Occipital lobe (tissue), 2 donors: Measurements from ENCODE around the gene ATP8B2. TPM values are rescaled to one million over a fixed set of nuclear protein-coding genes. Genes with fewer than 3 reads are reported as not detected.
A peak's percentile ranks its signal among the peaks of the same experiment; 100 is the strongest.
"Not testable (repeated sequence)": the region's sequence is repeated elsewhere in the genome, so short reads cannot be mapped to it uniquely, and the experiment has no call there.

Experiments used
- DNase-seq: peaks from one replicate; lab custom pipeline; 2025; lab: John Stamatoyannopoulos, UW
- total RNA-seq: library from RNA; depleted of rRNA; stranded (reverse); fragments of >200 nt; gene quantifications from one replicate; pipeline ENCODE4 v1.2.3, GENCODE V29; 2014

ATP8B2 gene
- total RNA-seq: 28.5 TPM

DNA sequence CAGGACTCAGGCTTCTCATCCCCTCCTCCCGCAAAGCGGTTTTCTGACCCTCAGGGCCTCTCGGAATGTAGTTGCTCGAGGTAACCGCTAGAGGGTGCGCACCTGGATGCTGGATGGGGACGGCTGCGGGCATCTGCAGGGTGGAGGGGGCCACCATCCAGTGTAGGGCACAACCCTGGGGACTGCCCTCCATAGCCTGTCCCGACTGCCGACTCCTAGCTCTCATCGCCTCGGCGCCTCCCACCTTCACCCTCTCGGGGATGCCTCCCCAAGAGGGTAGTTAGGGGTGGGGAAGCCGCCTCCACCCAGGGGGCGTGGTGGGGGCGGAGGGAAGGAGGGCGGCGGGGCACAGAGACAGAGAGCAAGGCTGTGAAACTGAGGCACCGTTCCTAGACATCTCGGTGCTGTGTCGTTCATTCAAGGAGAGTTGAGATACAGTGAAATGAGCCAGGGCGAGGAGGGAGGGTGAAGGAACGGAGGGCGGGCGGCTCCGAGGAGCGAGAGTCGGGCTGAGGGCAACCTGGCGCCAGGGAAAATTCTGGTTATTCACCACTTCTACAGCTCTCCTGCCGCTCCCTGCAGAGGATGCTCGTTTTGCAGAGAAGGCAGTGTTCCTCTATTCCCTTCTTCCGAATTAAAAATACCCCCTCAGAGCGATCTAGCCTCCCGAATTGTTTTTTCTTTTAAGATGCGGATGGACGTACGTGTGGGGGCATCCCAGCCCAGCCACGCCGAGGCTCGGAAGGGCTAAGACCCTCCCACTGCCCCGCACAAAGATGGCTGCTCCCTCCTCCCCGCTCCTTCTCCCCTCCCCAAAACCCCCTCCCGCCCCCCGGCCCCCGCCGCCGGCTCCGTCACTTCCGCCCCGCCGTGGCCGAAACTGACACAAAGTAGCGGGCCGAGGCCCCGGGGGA is at the start of gene ATP8B2:
Gene ATP8B2 (plus strand): TSS at position 857 of the 914 bp plus-strand sequence. CDS start 2,617 bp downstream, outside the sequence.
- DNase-seq: peak; percentile 60

DNA sequence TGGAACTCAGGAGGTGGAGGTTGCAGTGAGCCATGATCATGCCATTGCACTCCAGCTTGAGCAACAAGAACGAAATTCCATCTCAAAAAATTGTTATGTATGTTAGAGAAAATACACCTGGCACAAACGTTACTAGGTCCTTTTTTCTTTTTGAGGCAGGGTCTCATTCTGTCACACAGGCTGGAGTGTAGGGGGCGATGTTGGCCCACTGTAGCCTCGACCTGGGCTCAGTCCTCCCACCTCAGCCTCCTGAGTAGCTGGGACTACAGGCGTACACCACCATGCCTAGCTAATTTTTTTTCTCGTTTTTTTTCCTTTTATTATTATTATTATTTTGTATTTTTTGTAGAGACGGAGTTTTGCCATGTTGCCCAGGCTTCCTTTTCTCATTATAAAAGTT is 48.5 kb upstream of the ATP8B2 start:
- DNase-seq: no peak

GRCh38 chr1:154287591-154287990 is 37.7 kb upstream of the ATP8B2 start:
- not testable (repeated sequence) for DNase-seq

GRCh38 chr1:154288661-154289060 is 36.7 kb upstream of the ATP8B2 start:
- DNase-seq: no peak

GRCh38 chr1:154290921-154291320 is 34.4 kb upstream of the ATP8B2 start:
- no peak for DNase-seq

GRCh38 chr1:154295408-154296235 is 29.7 kb upstream of the ATP8B2 start:
- DNase-seq: no peak

DNA sequence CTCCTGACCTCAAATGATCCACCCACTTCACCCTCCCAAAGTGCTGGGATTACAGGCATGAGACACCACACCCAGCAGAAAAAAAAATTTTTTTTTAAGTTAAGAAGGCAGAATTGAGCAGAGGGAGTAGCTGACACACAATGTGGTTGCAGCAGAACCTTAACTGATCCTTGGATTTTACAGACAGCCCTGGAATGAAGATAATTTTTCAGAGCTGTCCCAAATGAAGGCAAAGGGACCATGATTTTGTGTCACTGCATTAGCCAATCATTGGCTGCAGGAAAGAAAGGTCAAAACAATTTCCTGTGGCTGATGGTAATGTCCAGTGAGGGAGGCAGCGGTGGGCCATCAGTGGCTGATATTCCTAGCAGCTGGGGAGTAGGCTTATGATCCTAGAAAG is 23.7 kb upstream of the ATP8B2 start:
- no peak for DNase-seq

DNA sequence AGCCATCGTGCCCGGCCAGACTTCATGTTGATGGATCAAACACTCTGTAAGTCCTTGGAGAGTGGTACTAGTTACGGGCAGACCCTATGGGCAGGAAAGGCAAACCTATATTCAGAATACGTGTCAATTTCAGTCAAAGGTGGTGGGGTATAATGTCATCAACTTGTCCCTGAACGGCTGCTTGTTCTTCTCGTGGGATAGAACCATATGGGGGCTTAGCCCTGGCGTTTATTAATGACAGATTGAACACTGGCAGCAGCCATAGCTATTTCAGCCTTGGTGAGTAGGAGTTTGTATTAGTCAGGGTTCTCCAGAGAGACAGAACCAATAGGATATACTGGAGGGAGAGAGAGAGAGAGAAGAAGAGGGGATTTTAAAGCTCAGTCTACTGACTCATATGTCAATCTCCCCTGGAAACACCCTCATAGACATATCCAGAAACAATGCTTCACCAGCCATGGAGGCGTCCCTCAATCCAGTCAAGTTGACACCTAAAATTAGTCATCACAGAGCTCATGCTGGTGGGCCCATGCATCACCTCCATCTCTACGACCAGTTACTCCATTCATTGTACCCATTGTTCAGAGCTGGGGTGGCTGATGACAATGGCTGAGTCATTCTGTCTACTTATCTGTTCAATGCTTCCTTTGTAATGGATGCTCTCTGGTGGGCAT is 20.5 kb upstream of the ATP8B2 start:
- DNase-seq: no peak

GRCh38 chr1:154306151-154306550 is 19.2 kb upstream of the ATP8B2 start:
- no peak for DNase-seq

DNA sequence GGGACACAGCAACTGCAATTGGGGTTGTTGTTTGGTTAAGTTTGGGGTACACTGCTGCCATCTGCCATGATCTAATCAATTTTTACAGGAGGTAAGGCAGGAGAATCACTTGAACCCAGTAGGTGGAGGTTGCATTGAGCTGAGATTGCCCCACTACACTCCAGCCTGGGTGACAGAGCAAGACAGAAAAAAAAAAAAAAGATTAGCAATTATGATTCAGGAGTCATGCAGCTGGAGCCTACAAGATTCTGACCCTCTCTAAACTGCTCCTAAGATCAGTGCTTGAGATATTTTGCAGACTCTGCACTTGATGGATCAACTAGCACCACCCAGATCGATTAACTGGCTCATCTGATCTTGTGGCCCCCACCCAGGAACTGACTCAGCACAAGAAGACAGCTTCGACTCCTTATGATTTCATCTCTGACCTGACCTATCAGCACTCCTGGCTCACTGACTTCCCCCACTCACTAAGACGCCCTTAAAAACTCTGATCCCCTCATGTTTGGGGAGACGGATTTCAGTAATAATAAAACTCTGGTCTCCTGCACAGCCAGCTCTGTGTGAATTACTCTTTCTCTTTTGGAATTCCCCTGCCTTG is 17.6 kb upstream of the ATP8B2 start:
- DNase-seq: not testable (repeated sequence)

DNA sequence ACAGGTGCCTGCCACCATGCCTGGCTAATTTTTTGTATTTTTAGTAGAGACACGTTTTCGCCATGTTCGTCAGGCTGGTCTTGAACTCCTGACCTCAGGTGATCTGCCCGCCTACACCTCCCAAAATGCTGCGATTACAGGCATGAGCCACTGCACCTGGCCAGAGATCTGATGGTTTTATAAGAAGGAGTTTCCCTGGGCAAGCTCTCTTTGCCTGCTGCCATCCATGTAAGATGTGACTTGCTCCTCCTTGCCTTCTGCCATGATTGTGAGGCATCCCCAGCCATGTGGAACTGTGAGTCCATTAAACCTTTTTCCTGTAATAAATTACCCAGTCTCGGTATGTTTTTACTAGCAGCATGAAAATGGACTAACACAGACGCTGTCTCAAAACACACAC is 16.2 kb upstream of the ATP8B2 start:
- DNase-seq: not testable (repeated sequence)

DNA sequence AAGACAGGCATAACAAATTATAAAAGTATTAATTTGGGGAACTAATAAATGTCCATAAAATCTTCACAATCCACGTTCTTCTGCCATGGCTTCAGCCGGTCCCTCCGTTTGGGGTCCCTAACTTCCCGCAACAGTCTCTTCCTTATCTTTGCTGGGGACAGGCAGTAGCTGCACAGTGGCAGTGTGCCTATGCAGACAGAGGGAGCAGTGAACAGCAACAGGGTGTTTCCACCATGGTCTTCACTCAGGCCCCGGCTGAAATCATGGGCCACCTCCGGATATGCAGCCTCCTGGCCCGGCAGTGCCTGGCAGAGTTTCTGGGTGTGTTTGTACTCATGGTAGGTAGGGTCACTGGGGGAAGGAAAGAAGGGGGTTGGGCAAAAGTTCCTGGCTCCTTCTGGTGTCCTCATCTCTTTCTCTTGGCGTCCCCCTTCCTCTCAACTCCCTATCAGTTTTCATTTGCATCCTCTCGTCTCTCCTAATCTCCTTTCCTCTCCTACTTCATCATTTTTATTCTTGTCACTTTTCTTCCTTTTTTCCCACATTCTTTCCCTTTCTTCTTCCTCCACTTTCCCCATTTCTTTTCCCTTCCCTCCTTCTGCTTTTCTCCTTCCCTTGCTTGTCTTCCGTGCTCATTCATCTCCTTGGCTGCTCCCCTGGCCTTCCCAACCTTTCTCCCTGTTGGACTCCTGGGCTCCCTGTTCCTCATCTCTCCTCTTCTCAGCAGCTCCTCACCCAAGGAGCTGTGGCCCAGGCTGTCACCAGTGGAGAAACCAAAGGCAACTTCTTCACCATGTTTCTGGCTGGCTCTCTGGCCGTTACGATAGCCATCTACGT is 12.9 kb upstream of the ATP8B2 start:
- DNase-seq: not testable (repeated sequence)

DNA sequence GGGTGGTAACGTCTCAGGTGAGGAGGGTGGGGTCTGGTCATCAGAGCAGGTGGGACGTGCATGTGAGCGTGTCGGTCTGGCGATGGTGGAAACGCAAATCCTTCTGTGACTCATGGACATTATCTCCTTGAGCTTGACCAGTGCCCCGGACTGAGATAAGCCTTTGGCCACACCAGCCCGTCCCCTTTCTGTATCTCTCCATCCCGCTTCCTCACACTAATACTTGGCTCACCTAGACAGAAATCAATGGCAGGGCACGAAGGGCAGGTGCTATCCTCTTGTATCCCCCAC is 12.3 kb upstream of the ATP8B2 start:
- DNase-seq: no peak

DNA sequence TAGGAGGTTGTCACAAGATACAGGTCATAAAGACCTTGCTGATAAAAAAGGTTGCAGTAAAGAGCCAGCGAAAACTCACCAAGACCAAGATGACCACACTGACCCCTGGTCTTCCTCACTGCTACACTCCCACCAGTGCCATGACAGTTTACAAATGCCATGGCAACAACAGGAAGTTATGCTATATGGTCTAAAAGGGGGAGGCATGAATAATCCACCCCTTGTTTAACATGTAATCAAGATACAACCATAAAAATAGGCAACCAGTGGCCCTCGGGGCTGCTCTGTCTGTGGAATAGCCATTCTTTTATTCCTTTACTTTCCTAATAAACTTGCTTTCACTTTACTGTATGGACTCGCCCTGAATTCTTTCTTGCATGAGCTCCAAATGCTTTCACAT is 11.1 kb upstream of the ATP8B2 start:
- not testable (repeated sequence) for DNase-seq

DNA sequence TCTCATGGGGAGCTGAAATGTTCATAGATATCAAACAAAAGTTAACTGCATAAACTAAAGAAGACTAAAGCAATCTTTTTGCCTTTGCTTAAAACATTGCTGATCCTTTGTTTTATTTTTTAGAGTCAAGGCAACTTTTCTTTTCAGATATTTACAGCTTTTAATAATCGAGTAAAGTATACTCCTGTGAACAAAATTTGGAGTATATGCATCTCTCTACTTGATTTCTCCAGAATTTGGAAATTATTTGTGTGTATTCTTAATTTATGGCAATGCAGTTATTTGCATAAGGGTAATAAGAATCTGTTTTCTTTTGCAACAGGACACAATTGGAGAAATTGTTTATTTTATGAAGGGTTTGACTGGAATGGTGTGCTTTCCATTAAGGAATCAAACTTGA is 8.6 kb upstream of the ATP8B2 start:
- DNase-seq: no peak

DNA sequence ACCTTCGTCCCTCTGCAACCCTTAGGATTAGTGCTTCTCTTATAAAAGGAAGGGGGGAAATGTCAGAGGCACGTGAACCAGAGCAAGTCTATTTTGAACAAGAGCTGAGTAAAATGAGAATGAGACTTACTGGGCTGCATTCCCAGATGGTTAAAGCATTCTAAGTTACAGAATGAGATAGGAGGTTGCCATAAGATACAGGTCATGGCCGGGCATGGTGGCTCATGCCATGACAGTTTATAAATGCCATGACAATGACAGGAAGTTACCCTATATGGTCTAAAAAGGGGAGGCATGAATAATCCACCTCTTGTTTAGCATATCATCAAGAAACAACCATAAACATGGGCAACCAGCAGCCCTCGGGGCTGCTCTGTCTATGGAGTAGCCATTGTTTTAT is 6.9 kb upstream of the ATP8B2 start:
- DNase-seq: no peak

DNA sequence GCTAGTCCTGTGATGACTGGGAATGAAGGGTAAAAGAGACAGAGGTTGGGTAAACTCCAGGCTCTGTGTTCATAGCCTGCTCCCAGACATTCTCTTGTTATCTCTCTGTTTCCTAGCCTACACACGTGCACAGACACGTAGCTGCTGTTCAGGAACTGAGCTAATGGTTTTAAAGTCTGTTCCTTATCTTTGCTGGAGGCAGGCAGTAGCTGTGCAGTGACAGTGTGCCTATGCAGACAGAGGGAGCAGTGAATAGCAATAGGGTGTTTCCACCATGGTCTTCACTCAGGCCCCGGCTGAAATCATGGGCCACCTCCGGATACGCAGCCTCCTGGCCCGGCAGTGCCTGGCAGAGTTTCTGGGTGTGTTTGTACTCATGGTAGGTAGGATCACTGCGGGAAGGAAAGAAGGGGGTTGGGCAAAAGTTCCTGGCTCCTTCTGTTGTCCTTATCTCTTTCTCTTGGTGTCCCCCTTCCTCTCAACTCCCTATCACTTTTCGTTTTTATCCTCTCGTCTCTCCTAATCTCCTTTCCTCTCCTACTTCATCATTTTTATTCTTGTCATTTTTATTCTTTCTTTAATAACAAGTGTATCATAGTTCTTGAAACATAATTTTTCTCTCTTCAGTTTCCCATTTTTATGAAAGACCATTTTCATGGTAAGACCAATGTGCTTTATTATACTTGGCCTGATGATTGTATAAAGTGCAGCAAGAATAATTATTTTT is 4.3 kb upstream of the ATP8B2 start, which contains the start of gene AQP10:
Gene AQP10 (plus strand): TSS at position 212 of the 727 bp plus-strand sequence. CDS start 63 bp downstream, at position 275.
- no peak for DNase-seq

DNA sequence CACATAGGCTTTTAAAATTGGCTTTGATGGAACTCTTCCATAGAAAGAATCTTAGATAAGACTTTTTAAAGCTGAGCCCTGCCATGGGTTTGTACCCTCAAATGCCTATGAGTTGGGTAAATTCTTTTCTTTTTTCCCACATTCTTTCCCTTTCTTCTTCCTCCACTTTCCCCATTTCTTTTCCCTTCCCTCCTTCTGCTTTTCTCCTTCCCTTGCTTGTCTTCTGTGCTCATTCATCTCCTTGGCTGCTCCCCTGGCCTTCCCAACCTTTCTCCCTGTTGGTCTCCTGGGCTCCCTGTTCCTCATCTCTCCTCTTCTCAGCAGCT is 3.8 kb upstream of the ATP8B2 start:
- not testable (repeated sequence) for DNase-seq

- no peak for DNase-seq
Observed at GRCh38 chr1:154323493-154323892, 1.8 kb upstream of the ATP8B2 start.

DNA sequence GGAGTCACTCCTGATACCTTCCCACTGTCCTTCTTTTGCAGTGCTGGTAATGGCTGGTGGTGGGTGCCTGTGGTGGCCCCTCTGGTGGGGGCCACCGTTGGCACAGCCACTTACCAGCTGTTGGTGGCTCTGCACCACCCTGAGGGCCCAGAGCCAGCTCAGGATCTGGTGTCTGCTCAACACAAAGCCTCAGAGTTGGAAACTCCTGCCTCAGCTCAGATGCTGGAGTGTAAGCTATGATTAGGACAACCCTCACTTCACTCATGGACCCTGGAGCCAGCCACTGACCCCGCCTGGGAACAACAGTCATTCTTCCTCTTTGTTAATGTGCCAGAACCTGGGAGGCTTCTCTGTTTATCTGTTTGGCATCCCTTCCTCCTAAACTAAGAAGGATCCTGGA is 1.1 kb upstream of the ATP8B2 start:
- DNase-seq: no peak
